H1 (cell line): ENCODE measurements around the gene ADH1B. TPM values are rescaled to one million over a fixed set of nuclear protein-coding genes. Genes with fewer than 3 reads are reported as not detected.

Experiments used
- CBX5 ChIP-seq: fragments of 300-800, 300-1000 bp; sonication (generic); IDR thresholded peaks from 2 replicates; pipeline ENCODE4 v1.7.1; 2016; ENCODE audit warnings: antibody characterized with exemption, low read length, low read depth
- CBX8 ChIP-seq: fragments of 300-800, 300-1000 bp; sonication (generic); IDR thresholded peaks from 2 replicates; pipeline ENCODE4 v1.7.1; 2016; ENCODE audit warnings: low read depth, low read length, borderline replicate concordance
- POLR2A ChIP-seq, 2 experiments: IDR thresholded peaks; 1 replicate in 1 of 2; 2 replicates in 1 of 2; pipeline ENCODE4 v1.6.1; 2011; ENCODE audit warnings: low read depth in 2 of 2, low read length in 2 of 2, mild to moderate bottlenecking in 2 of 2; ENCODE audit errors: control extremely low read depth in 1 of 2
- polyA plus RNA-seq, 7 experiments: library from polyadenylated mRNA; depleted of rRNA in 3 of 7; stranded (reverse) in 5 of 7; unstranded in 2 of 7; fragments of >200 nt in 5 of 7; fragments of 200-250 nt in 2 of 7; gene quantifications; 1 replicate in 5 of 7; 2 replicates in 1 of 7; 4 replicates in 1 of 7; pipeline versions ENCODE4 v1.2.1 to v1.2.3, GENCODE V29; 2011 to 2013; ENCODE audit warnings: missing spikeins in 2 of 7, mixed read lengths in 2 of 7
- total RNA-seq: library from RNA; stranded (reverse); fragmentation: NEBNext Ultra II Directional; extraction: Animal tissue kit (Norgen Biotek cat#: 25700); gene quantifications from 2 replicates; pipeline ENCODE4 v1.2.1, GENCODE V29; 2021
- TF ChIP-seq, protein P1 (sequence below): fragments of 300-600 bp; sonication (generic); IDR thresholded peaks from 2 replicates; pipeline ENCODE4 v1.7.1; 2012; ENCODE audit warnings: low read length, moderate library complexity, mild to moderate bottlenecking, inconsistent platforms; ENCODE audit not compliant: insufficient replicate concordance

ADH1B gene
- total and polyA plus RNA-seq, 2 of the 8 experiments (the other 6 are each of a cell fraction or from before 2014, with no cell fraction given): not detected

DNA sequence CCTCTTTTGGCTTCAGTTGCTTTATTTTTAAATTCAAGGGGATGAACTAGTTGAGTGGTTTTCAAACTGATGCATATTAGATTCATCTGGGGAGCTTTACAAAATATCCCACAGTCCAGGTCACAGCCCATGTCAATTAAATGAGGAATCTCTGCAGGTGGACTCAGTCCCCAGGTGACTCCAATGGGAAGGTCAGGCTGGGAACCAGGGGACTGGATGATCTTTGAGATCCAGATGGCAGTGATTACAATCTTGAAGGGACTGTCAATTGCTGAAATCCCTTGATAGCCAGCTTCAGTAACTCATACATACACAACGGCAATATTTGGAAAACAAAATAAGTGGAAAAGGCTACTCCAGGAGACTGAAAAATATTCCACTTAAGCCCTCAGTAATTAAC lies 7.0 kb downstream of the ADH1B start (continued):
- TF ChIP-seq, protein P1, sequence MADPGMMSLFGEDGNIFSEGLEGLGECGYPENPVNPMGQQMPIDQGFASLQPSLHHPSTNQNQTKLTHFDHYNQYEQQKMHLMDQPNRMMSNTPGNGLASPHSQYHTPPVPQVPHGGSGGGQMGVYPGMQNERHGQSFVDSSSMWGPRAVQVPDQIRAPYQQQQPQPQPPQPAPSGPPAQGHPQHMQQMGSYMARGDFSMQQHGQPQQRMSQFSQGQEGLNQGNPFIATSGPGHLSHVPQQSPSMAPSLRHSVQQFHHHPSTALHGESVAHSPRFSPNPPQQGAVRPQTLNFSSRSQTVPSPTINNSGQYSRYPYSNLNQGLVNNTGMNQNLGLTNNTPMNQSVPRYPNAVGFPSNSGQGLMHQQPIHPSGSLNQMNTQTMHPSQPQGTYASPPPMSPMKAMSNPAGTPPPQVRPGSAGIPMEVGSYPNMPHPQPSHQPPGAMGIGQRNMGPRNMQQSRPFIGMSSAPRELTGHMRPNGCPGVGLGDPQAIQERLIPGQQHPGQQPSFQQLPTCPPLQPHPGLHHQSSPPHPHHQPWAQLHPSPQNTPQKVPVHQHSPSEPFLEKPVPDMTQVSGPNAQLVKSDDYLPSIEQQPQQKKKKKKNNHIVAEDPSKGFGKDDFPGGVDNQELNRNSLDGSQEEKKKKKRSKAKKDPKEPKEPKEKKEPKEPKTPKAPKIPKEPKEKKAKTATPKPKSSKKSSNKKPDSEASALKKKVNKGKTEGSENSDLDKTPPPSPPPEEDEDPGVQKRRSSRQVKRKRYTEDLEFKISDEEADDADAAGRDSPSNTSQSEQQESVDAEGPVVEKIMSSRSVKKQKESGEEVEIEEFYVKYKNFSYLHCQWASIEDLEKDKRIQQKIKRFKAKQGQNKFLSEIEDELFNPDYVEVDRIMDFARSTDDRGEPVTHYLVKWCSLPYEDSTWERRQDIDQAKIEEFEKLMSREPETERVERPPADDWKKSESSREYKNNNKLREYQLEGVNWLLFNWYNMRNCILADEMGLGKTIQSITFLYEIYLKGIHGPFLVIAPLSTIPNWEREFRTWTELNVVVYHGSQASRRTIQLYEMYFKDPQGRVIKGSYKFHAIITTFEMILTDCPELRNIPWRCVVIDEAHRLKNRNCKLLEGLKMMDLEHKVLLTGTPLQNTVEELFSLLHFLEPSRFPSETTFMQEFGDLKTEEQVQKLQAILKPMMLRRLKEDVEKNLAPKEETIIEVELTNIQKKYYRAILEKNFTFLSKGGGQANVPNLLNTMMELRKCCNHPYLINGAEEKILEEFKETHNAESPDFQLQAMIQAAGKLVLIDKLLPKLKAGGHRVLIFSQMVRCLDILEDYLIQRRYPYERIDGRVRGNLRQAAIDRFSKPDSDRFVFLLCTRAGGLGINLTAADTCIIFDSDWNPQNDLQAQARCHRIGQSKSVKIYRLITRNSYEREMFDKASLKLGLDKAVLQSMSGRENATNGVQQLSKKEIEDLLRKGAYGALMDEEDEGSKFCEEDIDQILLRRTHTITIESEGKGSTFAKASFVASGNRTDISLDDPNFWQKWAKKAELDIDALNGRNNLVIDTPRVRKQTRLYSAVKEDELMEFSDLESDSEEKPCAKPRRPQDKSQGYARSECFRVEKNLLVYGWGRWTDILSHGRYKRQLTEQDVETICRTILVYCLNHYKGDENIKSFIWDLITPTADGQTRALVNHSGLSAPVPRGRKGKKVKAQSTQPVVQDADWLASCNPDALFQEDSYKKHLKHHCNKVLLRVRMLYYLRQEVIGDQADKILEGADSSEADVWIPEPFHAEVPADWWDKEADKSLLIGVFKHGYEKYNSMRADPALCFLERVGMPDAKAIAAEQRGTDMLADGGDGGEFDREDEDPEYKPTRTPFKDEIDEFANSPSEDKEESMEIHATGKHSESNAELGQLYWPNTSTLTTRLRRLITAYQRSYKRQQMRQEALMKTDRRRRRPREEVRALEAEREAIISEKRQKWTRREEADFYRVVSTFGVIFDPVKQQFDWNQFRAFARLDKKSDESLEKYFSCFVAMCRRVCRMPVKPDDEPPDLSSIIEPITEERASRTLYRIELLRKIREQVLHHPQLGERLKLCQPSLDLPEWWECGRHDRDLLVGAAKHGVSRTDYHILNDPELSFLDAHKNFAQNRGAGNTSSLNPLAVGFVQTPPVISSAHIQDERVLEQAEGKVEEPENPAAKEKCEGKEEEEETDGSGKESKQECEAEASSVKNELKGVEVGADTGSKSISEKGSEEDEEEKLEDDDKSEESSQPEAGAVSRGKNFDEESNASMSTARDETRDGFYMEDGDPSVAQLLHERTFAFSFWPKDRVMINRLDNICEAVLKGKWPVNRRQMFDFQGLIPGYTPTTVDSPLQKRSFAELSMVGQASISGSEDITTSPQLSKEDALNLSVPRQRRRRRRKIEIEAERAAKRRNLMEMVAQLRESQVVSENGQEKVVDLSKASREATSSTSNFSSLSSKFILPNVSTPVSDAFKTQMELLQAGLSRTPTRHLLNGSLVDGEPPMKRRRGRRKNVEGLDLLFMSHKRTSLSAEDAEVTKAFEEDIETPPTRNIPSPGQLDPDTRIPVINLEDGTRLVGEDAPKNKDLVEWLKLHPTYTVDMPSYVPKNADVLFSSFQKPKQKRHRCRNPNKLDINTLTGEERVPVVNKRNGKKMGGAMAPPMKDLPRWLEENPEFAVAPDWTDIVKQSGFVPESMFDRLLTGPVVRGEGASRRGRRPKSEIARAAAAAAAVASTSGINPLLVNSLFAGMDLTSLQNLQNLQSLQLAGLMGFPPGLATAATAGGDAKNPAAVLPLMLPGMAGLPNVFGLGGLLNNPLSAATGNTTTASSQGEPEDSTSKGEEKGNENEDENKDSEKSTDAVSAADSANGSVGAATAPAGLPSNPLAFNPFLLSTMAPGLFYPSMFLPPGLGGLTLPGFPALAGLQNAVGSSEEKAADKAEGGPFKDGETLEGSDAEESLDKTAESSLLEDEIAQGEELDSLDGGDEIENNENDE: no peak
- TF ChIP-seq POLR2A (IDR thresholded peaks at IDR 0.05; ENCODE audit: control extremely low read depth in 1 of 2, low read depth in 2 of 2, low read length in 2 of 2): no peak
- TF ChIP-seq CBX5: no peak
- TF ChIP-seq CBX8: no peak
- TF ChIP-seq, all 59 proteins: peak for 0
